Measurements from ENCODE around the gene SCYGR4. TPM values are rescaled to one million over a fixed set of nuclear protein-coding genes. Genes with fewer than 3 reads are reported as not detected.

Gene SCYGR4
- total RNA-seq, 1 experiment from 2014 or later = not detected

GRCh38 chr2:227578642-227579041 lies 38.7 kb upstream of the SCYGR4 start:
- Mint-ChIP-seq H3K36me3 (ENCODE audit: insufficient read depth, unreplicated experiment) (no peaks in the 10 kb centered on the region), H3K4me3 (ENCODE audit: unreplicated experiment) (no peak overlapping the region), H3K9me3 (ENCODE audit: unreplicated experiment) (peaks cover 12% of the 10 kb centered on the region), H3K27me3 (ENCODE audit: insufficient read depth, unreplicated experiment) (no peaks in the 10 kb centered on the region), H3K27ac (ENCODE audit: unreplicated experiment) (no peak overlapping the region), H3K4me1 (ENCODE audit: low read depth, unreplicated experiment) (peaks cover 20% of the 10 kb centered on the region)
- BruUV-seq (replicated peaks) = no TSS peak
- H3K4me3 ChIP-seq (ENCODE audit: low read depth, low read length) = no peak overlapping the region
- no peak for TF ChIP-seq CTCF (IDR thresholded peaks at IDR 0.05; ENCODE audit: insufficient read depth in 1 of 2, low read depth in 1 of 2, low read length in 1 of 2, severe bottlenecking in 1 of 2, unreplicated experiment in 1 of 2)
- no peaks in the 10 kb centered on the region for H3K27me3 ChIP-seq (replicated peaks; ENCODE audit: control insufficient read depth, insufficient read depth, low read length)
- ChIA-PET POLR2A (no interaction called here), CTCF (interaction anchor here (1.5 kb wide), 1 partner anchor 33 kb away, joined by 3 read pairs; no protein-coding TSS in a partner anchor)
- no peaks in the 10 kb centered on the region for H3K36me3 ChIP-seq (ENCODE audit: control insufficient read depth, insufficient read depth, low read length)
- intact Hi-C loops (cut with micrococcal nuclease; ENCODE audit: unreplicated experiment) = loop anchor here (5.0 to 10.0 kb wide), 3 partner anchors 171 to 444 kb away; no protein-coding TSS in a partner anchor
- peaks cover 12% of the 10 kb centered on the region; the same call in 1 of the 2 replicates for H3K4me1 ChIP-seq
- no peak for DNase-seq
- H3K9me3 ChIP-seq = no peaks in the 10 kb centered on the region

- no peak for DNase-seq
- H3K9me3 ChIP-seq = no peaks in the 10 kb centered on the region
- BruUV-seq (replicated peaks) = no TSS peak
- Mint-ChIP-seq H3K4me3 (ENCODE audit: unreplicated experiment) (no peak overlapping the region), H3K27me3 (ENCODE audit: insufficient read depth, unreplicated experiment) (no peaks in the 10 kb centered on the region), H3K9me3 (ENCODE audit: unreplicated experiment) (peaks cover 12% of the 10 kb centered on the region), H3K36me3 (ENCODE audit: insufficient read depth, unreplicated experiment) (no peaks in the 10 kb centered on the region), H3K27ac (ENCODE audit: unreplicated experiment) (no peak overlapping the region), H3K4me1 (ENCODE audit: low read depth, unreplicated experiment) (peaks cover 20% of the 10 kb centered on the region)
- POLR2A ChIA-PET = no interaction called here
- peaks cover 12% of the 10 kb centered on the region; the same call in 1 of the 2 replicates for H3K4me1 ChIP-seq
- TF ChIP-seq CTCF (IDR thresholded peaks at IDR 0.05; ENCODE audit: insufficient read depth in 1 of 2, low read depth in 1 of 2, low read length in 1 of 2, severe bottlenecking in 1 of 2, unreplicated experiment in 1 of 2) = no peak
- intact Hi-C loops (cut with micrococcal nuclease; ENCODE audit: unreplicated experiment) = loop anchor here (5.0 to 10.0 kb wide), 3 partner anchors 172 to 445 kb away; no protein-coding TSS in a partner anchor
- no peaks in the 10 kb centered on the region for H3K27me3 ChIP-seq (replicated peaks; ENCODE audit: control insufficient read depth, insufficient read depth, low read length)
- no peak overlapping the region for H3K4me3 ChIP-seq (ENCODE audit: low read depth, low read length)
- no peaks in the 10 kb centered on the region for H3K36me3 ChIP-seq (ENCODE audit: control insufficient read depth, insufficient read depth, low read length)
- CTCF ChIA-PET = no interaction called here
These were observed 37.5 kb upstream of the SCYGR4 start for GRCh38 chr2:227579791-227580190.

- Mint-ChIP-seq H3K9me3 (ENCODE audit: unreplicated experiment) (peaks cover 12% of the 10 kb centered on the region), H3K4me3 (ENCODE audit: unreplicated experiment) (no peak overlapping the region), H3K4me1 (ENCODE audit: low read depth, unreplicated experiment) (peaks cover 13% of the 10 kb centered on the region), H3K27ac (ENCODE audit: unreplicated experiment) (no peak overlapping the region), H3K36me3 (ENCODE audit: insufficient read depth, unreplicated experiment) (no peaks in the 10 kb centered on the region), H3K27me3 (ENCODE audit: insufficient read depth, unreplicated experiment) (no peaks in the 10 kb centered on the region)
- CTCF ChIA-PET = no interaction called here
- TF ChIP-seq CTCF (IDR thresholded peaks at IDR 0.05; ENCODE audit: insufficient read depth in 1 of 2, low read depth in 1 of 2, low read length in 1 of 2, severe bottlenecking in 1 of 2, unreplicated experiment in 1 of 2) = no peak
- H3K36me3 ChIP-seq (ENCODE audit: control insufficient read depth, insufficient read depth, low read length) = no peaks in the 10 kb centered on the region
- H3K9me3 ChIP-seq = no peaks in the 10 kb centered on the region
- peaks cover 8% of the 10 kb centered on the region; the same call in 1 of the 2 replicates for H3K4me1 ChIP-seq
- BruUV-seq (replicated peaks) = no TSS peak
- no peak overlapping the region for H3K4me3 ChIP-seq (ENCODE audit: low read depth, low read length)
- intact Hi-C loops (cut with micrococcal nuclease; ENCODE audit: unreplicated experiment) = no loop called here
- no peak for DNase-seq
- POLR2A ChIA-PET = no interaction called here
- H3K27me3 ChIP-seq (replicated peaks; ENCODE audit: control insufficient read depth, insufficient read depth, low read length) = no peaks in the 10 kb centered on the region
These were observed 34.9 kb upstream of the SCYGR4 start for GRCh38 chr2:227582369-227582768.

All from Caco-2 (cell line).